ENCODE measurements around the gene SLC25A52.
"Not testable (repeated sequence)": the region's sequence is repeated elsewhere in the genome, so short reads cannot be mapped to it uniquely, and the experiment has no call there.

SLC25A52 gene

DNA sequence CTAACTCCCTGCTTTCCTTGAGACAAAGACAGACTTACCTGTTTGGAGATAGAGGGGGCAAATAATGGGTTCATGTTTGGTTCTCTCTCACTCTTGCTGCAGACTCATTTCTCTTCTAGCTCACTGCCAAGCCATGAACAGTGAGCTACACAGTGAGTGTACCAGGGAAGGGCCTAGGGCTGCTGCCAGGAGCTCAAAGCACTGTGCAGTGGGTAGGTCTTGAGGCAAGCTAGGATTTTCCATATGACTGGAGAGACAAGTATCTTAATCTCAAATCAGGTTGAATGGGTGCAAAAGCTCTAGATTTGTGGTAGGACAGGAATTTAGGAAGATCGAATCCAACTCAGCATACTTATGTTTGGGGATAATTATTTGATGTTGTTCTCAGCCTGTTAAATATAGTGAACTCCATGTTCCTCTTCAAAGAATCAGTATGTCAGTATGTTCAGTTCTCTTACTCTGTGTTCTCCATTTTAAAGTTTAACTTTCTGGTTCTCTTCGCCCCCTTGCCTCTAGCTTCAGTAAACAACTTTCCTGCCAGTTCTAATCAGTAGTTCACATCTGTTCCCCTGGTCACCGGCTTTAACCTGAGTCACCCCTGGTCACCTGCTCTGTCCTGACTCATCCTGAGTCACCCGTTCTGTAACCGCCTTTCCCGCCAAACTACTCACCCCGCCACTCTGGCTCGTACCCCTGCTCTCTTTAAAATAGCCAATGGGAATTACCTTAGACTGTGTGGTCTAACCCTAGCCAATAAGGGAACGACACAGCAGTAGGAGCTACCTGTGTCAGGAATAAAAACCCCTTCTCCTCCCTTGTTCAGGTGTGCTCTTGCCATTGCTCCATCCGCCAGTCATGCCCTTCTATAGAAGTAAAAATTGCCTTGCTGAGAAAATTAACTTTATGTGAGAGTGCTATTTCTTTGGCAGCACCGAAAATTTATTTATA lies 21.9 kb downstream of the SLC25A52 start:
- Histone ChIP-seq H3K9ac (ENCODE audit: low read depth, low read length) (no peak overlapping the region), H3K36me3 (ENCODE audit: control insufficient read depth, insufficient read depth, low read length) (no peaks in the 10 kb centered on the region), H3K27me3 (ENCODE audit: control insufficient read depth, insufficient read depth, low read length) (no peaks in the 10 kb centered on the region), H3K9me3 (ENCODE audit: control insufficient read depth, insufficient read depth, low read length) (peaks cover 8% of the 10 kb centered on the region), H3K4me1 (ENCODE audit: control insufficient read depth, insufficient read depth, low read length) (no peaks in the 10 kb centered on the region), H3K4me3 (ENCODE audit: low read depth, low read length) (no peak overlapping the region)

GRCh38 chr18:31736630-31737029 lies 24.1 kb downstream of the SLC25A52 start:
- no peaks in the 10 kb centered on the region for H3K9me3 ChIP-seq (ENCODE audit: control insufficient read depth, insufficient read depth, low read length)
- H3K4me3 ChIP-seq (ENCODE audit: low read depth, low read length), result no peak overlapping the region
- H3K27me3 ChIP-seq (ENCODE audit: control insufficient read depth, insufficient read depth, low read length), result no peaks in the 10 kb centered on the region
- H3K36me3 ChIP-seq (ENCODE audit: control insufficient read depth, insufficient read depth, low read length), result no peaks in the 10 kb centered on the region
- no peaks in the 10 kb centered on the region for H3K4me1 ChIP-seq (ENCODE audit: control insufficient read depth, insufficient read depth, low read length)
- no peak overlapping the region for H3K9ac ChIP-seq (ENCODE audit: low read depth, low read length)

- Histone ChIP-seq H3K4me3 (ENCODE audit: low read depth, low read length) (no peak overlapping the region), H3K36me3 (ENCODE audit: control insufficient read depth, insufficient read depth, low read length) (no peaks in the 10 kb centered on the region), H3K4me1 (ENCODE audit: control insufficient read depth, insufficient read depth, low read length) (no peaks in the 10 kb centered on the region), H3K9me3 (ENCODE audit: control insufficient read depth, insufficient read depth, low read length) (no peaks in the 10 kb centered on the region), H3K27me3 (ENCODE audit: control insufficient read depth, insufficient read depth, low read length) (no peaks in the 10 kb centered on the region), H3K9ac (ENCODE audit: low read depth, low read length) (no peak overlapping the region)
These were observed 29.1 kb downstream of the SLC25A52 start for GRCh38 chr18:31731628-31732027.

DNA sequence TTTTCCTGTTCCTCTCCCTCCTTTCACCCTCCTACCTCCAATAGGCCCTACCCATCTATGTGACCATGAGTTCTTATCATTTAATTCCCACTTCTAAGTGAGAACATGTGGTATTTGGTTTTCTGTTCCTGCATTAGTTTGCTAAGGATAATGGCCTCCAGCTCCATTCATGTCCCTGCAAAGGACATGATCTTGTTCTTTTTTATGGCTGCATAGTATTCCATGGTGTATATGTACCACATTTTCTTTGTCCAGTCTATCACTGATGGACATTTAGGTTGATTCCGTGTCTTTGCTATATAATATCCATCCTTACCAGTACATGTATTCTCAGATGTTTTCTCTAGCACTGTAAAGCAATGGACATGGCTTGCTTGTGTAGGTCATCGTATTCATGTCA lies 31.5 kb downstream of the SLC25A52 start:
- not testable (repeated sequence) for H3K4me1 ChIP-seq (ENCODE audit: control insufficient read depth, insufficient read depth, low read length); H3K9ac ChIP-seq (ENCODE audit: low read depth, low read length); H3K4me3 ChIP-seq (ENCODE audit: low read depth, low read length); H3K27me3 ChIP-seq (ENCODE audit: control insufficient read depth, insufficient read depth, low read length); H3K9me3 ChIP-seq (ENCODE audit: control insufficient read depth, insufficient read depth, low read length); H3K36me3 ChIP-seq (ENCODE audit: control insufficient read depth, insufficient read depth, low read length)

DNA sequence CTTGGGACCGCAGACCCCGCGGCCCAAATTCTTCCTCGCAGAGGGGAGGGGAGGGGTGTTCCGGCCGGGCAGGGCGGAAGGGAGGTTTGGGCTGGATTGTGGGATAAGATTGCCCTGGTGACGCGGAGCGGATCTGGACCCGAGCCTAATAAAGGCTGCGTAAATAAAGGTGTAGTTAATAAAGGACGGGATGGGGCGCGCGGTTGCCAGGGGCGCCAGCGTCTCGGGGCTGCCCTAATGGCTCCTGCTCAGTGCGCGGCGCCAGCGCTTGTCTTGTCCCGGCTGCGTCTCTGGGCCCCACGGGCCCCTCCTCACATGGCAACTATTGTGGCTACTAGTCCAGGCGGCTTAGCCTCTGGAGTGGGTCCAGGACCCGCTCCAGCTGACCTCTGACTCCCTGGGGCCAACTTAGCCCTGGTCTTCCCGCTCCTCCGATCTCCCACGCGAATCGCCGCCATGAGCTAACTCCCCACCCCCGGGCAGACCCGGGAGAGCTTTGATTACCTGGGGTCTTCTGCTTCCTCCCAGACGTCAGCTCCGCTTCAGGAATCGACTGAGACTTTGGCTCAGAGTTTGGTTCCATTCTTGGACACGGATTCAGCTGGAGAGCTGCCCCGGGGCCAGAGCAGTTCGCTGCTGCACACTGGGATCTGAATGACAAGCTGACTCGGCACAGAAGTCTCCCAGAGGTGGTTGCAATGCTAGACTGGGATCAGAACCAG lies 36.5 kb downstream of the SLC25A52 start:
- Histone ChIP-seq H3K9ac (ENCODE audit: low read depth, low read length) (no peak overlapping the region), H3K4me1 (ENCODE audit: control insufficient read depth, insufficient read depth, low read length) (no peaks in the 10 kb centered on the region), H3K4me3 (ENCODE audit: low read depth, low read length) (no peak overlapping the region), H3K9me3 (ENCODE audit: control insufficient read depth, insufficient read depth, low read length) (no peaks in the 10 kb centered on the region), H3K36me3 (ENCODE audit: control insufficient read depth, insufficient read depth, low read length) (no peaks in the 10 kb centered on the region), H3K27me3 (ENCODE audit: control insufficient read depth, insufficient read depth, low read length) (no peaks in the 10 kb centered on the region)

DNA sequence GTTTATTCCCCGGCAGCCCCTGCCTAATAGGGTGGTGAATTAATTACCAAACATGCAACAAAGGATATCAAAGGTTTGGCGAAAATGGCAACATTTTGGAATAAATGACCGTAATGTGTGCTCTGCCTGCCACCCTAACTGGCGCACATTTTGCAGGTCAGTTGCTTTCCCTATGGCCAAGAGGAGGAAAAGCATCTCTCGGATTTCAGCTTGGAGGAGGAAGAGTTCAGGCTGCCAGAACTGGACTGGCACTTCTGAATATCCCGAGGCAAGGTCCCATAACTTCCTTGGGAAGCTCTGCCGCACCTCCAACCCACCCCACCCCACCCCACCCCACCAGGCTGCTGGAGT lies 37.1 kb downstream of the SLC25A52 start:
- Histone ChIP-seq H3K36me3 (ENCODE audit: control insufficient read depth, insufficient read depth, low read length) (no peaks in the 10 kb centered on the region), H3K9me3 (ENCODE audit: control insufficient read depth, insufficient read depth, low read length) (no peaks in the 10 kb centered on the region), H3K27me3 (ENCODE audit: control insufficient read depth, insufficient read depth, low read length) (no peaks in the 10 kb centered on the region), H3K4me1 (ENCODE audit: control insufficient read depth, insufficient read depth, low read length) (no peaks in the 10 kb centered on the region), H3K9ac (ENCODE audit: low read depth, low read length) (no peak overlapping the region), H3K4me3 (ENCODE audit: low read depth, low read length) (no peak overlapping the region)

- H3K9ac ChIP-seq (ENCODE audit: low read depth, low read length), result no peak overlapping the region
- H3K9me3 ChIP-seq (ENCODE audit: control insufficient read depth, insufficient read depth, low read length), result no peaks in the 10 kb centered on the region
- H3K4me1 ChIP-seq (ENCODE audit: control insufficient read depth, insufficient read depth, low read length), result no peaks in the 10 kb centered on the region
- no peak overlapping the region for H3K4me3 ChIP-seq (ENCODE audit: low read depth, low read length)
- H3K36me3 ChIP-seq (ENCODE audit: control insufficient read depth, insufficient read depth, low read length), result no peaks in the 10 kb centered on the region
- H3K27me3 ChIP-seq (ENCODE audit: control insufficient read depth, insufficient read depth, low read length), result no peaks in the 10 kb centered on the region
These were observed 38.2 kb downstream of the SLC25A52 start for GRCh38 chr18:31722369-31722957.

GRCh38 chr18:31721601-31722000 lies 39.1 kb downstream of the SLC25A52 start:
- Histone ChIP-seq H3K27me3 (ENCODE audit: control insufficient read depth, insufficient read depth, low read length) (no peaks in the 10 kb centered on the region), H3K4me1 (ENCODE audit: control insufficient read depth, insufficient read depth, low read length) (no peaks in the 10 kb centered on the region), H3K9me3 (ENCODE audit: control insufficient read depth, insufficient read depth, low read length) (no peaks in the 10 kb centered on the region), H3K4me3 (ENCODE audit: low read depth, low read length) (no peak overlapping the region), H3K36me3 (ENCODE audit: control insufficient read depth, insufficient read depth, low read length) (no peaks in the 10 kb centered on the region), H3K9ac (ENCODE audit: low read depth, low read length) (no peak overlapping the region)

GRCh38 chr18:31720867-31721266 lies 39.8 kb downstream of the SLC25A52 start:
- Histone ChIP-seq H3K4me1 (ENCODE audit: control insufficient read depth, insufficient read depth, low read length) (no peaks in the 10 kb centered on the region), H3K36me3 (ENCODE audit: control insufficient read depth, insufficient read depth, low read length) (no peaks in the 10 kb centered on the region), H3K4me3 (ENCODE audit: low read depth, low read length) (no peak overlapping the region), H3K9ac (ENCODE audit: low read depth, low read length) (no peak overlapping the region), H3K9me3 (ENCODE audit: control insufficient read depth, insufficient read depth, low read length) (no peaks in the 10 kb centered on the region), H3K27me3 (ENCODE audit: control insufficient read depth, insufficient read depth, low read length) (no peaks in the 10 kb centered on the region)

GRCh38 chr18:31719363-31720006 lies 41.2 kb downstream of the SLC25A52 start:
- Histone ChIP-seq H3K27me3 (ENCODE audit: control insufficient read depth, insufficient read depth, low read length) (no peaks in the 10 kb centered on the region), H3K9me3 (ENCODE audit: control insufficient read depth, insufficient read depth, low read length) (no peaks in the 10 kb centered on the region), H3K4me3 (ENCODE audit: low read depth, low read length) (no peak overlapping the region), H3K4me1 (ENCODE audit: control insufficient read depth, insufficient read depth, low read length) (no peaks in the 10 kb centered on the region), H3K9ac (ENCODE audit: low read depth, low read length) (no peak overlapping the region), H3K36me3 (ENCODE audit: control insufficient read depth, insufficient read depth, low read length) (no peaks in the 10 kb centered on the region)

GRCh38 chr18:31718386-31718785 lies 42.3 kb downstream of the SLC25A52 start:
- Histone ChIP-seq H3K36me3 (ENCODE audit: control insufficient read depth, insufficient read depth, low read length) (no peaks in the 10 kb centered on the region), H3K9me3 (ENCODE audit: control insufficient read depth, insufficient read depth, low read length) (no peaks in the 10 kb centered on the region), H3K27me3 (ENCODE audit: control insufficient read depth, insufficient read depth, low read length) (no peaks in the 10 kb centered on the region), H3K4me1 (ENCODE audit: control insufficient read depth, insufficient read depth, low read length) (no peaks in the 10 kb centered on the region), H3K4me3 (ENCODE audit: low read depth, low read length) (no peak overlapping the region), H3K9ac (ENCODE audit: low read depth, low read length) (no peak overlapping the region)

Measured in iPS-15b (cell line).